CD4-positive, alpha-beta T cell treated with Interleukin-4 for 1 hour (primary cell): ENCODE data around the gene NFIB.

Experiments used
- DNase-seq, 2 donors: peaks; one replicate each; pipeline ENCODE4 v3.0.0-alpha.2; 2020 to 2022

NFIB gene

DNA sequence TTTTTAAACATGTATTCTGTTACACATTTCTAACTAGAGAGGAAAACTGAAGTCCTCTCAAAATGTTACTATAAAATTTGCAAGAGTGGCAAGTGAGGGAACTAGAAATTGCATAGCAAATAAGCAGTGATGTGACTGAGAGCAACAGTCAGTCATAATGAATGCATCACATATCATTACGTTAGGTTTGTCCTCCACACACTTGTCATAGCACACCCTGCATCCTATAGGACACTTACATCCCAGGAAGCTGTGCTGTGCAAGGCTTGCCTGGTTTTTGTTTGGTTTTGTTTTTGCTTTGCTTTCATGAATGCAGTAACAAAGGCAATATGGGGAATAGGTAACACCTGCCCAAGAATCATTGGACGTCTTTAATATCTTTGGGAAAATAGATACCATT lies 10.8 kb downstream of the NFIB start:
- DNase-seq, result no peak

DNA sequence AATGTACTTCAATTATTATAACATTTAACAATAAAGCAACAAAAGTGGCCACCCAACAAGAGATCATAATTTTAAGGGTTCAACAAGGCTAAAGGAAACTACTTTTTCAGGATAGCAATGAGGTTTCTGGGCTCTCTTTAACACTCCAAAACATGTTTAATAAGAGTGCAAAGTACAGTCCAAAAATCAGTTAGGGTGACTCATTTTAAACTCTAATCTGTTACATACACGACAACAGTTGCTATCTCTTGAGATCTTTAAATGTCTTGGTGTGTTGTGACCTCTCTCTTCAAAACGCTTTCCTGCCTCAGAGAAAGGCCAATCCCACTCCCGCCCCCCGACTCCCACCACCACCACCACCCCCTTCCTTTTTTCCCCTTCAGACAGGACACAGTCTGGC lies 11.5 kb downstream of the NFIB start:
- no peak for DNase-seq

DNA sequence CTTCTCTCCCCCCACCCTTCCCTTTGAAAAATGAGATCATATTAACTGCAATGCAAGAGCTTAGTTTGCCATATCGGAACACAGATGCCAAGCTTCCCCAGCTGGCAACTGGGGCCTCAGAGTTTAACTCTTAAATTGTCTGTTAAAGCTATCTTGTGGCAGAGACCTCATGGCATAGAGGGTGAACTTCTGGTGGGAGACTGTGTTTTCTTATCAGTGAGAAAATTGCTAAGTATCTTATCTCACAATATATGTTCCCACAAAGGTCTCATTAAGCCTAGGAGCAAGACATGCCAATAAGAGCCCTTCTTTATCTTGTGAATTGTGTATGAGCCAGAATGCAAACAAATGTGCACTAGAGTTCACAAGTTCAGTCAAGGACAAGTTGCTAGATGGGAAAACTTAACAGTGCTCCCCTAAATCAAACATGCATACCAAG lies 12.3 kb downstream of the NFIB start:
- no peak for DNase-seq

DNA sequence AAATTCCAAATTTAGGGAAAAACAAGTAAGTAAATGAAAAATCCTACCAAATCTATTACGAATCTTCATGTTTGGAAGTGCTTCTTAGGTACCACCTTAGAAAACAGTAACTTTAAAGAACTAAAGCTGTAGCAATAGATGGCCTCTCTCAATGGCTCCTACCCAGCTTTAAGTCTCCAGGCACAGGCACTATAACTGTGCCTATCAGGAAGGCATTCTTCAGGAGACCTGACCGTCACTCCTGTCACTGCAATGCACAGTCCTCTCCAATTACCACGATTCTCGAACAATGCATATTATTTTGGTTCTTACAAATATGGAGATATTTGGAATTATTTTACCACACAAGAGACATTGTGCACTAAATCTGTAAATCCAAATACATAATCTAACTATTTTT lies 12.9 kb downstream of the NFIB start:
- no peak for DNase-seq

DNA sequence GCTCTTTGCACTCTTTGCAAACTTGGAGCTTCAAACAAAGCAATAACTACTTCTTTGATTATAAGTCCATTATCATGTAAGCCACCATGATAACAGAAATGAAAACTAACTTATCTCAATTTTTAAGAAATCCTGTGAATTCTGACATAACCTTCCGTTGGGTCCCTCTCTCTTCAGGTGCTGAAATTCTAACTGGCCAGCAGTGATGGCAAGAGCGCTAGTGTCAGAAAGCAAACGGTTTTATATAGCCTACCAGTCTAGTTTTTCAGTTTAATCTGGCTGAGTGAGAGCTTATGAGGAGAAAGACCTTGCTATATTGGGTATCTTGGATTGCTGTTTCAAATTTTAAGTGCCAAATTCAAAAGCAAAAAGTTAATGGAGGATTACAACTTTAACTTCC lies 13.4 kb downstream of the NFIB start:
- DNase-seq, result no peak

GRCh38 chr9:14300040-14300439 lies 13.9 kb downstream of the NFIB start:
- DNase-seq, result no peak

DNA sequence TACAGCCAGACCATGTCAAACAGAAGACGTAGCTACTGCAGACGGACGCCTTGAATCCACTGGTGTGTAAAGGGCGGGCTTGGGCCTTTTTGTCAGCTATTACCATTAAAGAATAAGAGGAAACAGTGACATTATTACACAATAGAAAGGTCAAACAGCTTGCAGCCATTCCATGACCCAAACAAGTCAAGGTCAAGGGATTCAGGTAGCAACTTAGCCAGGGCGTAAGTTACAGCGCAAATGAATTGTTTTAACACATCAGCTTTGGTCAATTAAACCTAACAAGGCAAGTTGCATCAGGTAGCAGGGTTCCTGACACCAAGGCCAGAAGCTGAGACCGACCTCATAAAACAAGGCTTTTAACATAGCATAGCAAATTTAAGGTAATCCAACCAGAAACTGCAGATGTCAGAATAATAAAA lies 15.3 kb downstream of the NFIB start:
- DNase-seq, result no peak

DNA sequence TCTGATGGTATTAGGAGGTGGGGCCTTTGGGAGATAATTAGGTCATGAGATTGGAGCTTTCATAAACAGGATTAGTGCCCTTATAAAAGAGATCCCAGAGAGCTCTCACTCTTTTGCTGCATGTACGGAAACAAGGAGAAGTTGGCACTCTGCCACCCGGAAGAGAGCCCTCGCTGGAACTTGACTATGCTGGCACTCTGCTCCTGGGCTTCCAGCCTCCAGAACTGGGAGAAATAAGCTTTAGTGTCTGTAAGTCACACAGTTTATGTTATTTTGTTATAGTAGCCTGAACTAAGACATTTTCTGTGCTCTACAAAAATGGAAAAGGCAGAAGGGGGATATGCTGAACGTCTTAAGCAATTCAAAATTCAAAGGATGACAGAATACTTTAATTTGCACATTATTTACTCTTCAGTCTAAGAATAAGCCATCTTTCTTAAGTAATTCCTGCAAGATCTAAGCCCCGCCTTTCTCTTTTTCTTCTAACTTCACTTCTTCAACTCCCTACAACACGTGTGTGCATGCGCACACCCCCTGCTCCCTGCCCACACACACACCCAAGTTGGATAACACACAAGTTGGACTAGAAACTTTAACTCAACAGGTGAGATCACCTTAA lies 17.3 kb downstream of the NFIB start:
- no peak for DNase-seq

GRCh38 chr9:14294659-14295058 lies 19.3 kb downstream of the NFIB start:
- DNase-seq, result no peak

DNA sequence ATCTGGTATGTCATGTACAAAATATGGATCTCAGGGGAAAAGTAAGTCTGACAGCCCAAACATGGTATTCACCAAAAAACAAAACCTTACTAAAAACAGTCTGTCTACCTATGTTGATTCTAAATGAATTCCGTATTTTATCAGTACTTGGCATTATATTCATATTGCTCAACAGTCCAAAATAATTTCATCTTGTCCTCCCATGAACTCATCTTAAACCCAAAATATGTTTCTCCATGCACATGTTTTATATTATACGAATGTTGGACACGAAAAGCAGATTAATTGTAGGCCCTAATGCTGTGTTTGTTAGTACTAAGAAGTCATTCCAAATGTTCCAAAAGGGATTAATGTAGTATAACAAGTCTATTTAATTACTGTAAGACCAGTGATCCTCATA lies 20.1 kb downstream of the NFIB start:
- no peak for DNase-seq

- DNase-seq, result no peak
Measured at GRCh38 chr9:14292181-14292739, 21.7 kb downstream of the NFIB start.

DNA sequence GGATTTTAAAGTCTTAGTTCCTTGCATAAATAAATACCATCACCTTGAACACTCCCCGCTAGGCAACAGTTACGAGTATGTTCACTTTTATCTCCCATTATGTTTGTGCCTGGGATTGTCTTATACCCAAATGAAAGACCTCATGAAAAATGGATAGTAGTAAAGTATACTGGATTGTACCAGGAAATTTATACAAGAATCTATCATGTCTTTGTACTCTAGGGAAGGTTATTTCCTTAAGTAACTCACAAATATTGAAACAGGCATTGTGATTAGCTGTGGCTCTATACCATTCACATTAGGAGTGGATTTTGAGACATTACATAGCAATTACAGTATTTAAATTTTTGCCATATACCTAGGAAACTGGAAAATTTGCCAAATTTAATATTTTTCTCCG lies 24.0 kb downstream of the NFIB start:
- no peak for DNase-seq

- no peak for DNase-seq
Measured at GRCh38 chr9:14288433-14288832, 25.5 kb downstream of the NFIB start.

DNA sequence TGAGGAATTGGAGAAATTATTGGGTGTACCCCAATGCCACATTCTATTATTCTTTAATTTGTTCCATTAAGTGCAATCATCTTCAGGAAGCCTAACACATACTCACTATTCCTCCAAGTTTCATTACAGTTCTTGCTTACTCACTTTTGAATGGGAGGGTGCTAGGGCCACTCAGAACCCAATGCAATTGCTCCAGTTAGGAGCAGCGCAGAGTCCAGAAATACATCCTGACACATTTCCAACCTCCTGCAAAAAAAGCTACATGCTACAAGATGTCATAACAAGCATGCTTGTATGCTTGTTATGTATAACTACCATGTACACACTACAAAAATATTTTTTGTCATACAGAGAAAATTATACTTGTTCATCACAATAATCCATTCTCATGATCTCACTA lies 27.8 kb downstream of the NFIB start:
- no peak for DNase-seq

DNA sequence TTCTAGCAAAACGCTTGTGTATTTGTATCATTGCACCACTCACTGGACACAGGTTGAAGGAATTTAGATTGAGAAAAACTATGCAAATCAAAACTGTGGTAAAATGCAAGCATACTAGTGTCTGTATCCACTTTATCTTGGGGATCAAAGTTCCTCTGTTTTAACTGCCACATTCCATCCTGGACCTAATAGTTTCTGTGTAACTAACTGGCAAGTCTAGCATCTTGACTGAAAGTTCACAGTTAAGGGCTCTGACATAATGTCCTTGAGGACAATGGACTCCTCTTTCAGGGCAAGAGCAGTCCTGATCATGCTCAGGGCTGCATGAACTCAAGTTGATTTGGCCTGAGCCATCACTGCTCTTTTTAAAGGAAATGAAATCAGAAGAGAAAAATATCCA lies 30.7 kb downstream of the NFIB start:
- no peak for DNase-seq

DNA sequence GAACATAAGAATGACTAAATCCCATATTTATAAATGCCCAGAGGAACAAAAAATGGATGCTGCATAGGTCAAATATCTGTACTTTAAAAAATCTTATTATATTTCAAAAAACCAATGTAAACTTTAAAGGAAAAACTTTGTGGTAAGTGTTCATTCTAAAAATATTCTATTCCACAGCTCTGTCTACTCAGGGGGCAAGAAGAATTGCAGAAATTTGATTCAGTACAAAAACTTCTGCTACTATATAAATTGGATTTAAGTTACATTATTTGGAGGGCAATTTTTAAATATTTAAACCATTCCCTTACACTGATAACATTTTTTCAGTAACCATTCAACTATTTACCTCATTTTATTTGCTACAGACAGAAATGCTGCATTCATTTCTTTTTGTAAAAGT lies 32.1 kb downstream of the NFIB start:
- DNase-seq, result no peak

DNA sequence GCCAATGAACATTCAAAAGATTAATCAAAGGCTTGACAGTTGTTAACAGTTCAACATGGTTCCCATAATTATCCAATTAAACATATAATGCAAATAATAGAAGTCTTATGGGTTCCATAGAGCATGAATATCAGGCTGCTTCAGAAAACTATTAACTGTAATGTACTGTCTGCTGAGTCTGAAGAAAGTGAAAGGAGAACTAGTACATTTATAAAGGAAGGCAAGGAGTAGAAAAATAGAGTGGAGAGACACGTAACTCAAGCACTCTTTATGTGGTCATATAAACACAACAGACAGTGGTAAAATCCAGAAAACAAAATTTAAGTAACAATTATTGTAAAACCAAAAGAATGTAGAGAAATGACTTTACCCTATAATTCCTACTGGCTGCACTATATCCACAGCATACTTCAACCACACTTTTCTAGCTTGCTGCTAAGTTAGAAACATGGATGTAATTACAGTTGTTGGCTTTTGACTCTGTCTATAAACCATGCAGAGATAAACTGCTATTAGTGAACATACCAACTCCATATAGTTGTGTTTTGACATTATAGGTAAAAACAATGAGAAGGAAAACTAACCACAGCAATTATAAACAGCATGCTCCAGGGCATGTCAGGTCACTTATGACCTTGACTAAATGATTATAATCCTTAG lies 32.7 kb downstream of the NFIB start:
- DNase-seq, result no peak

- no peak for DNase-seq
Measured at GRCh38 chr9:14279671-14280070, 34.3 kb downstream of the NFIB start.

GRCh38 chr9:14278291-14278721 lies 35.6 kb downstream of the NFIB start:
- DNase-seq, result no peak

DNA sequence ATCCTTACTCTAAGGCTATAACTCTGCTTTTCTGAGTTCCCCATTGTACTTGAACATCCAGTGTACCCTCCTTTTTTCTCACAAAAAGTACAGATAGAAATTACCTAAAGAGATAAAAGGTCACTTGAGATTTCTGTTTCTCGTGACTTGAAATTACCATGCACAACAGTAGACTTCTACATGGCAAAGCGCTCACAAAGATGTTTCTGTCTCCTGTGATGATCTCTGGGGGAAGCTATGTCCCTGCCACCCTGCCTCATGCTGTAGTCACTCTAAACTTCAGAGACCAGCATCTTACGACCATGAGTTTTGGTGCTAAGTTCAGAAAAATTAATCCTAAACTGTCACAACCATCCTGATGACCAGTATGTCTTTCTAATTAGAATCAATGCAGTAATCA lies 36.2 kb downstream of the NFIB start:
- no peak for DNase-seq

GRCh38 chr9:14277244-14277643 lies 36.7 kb downstream of the NFIB start:
- DNase-seq, result no peak

DNA sequence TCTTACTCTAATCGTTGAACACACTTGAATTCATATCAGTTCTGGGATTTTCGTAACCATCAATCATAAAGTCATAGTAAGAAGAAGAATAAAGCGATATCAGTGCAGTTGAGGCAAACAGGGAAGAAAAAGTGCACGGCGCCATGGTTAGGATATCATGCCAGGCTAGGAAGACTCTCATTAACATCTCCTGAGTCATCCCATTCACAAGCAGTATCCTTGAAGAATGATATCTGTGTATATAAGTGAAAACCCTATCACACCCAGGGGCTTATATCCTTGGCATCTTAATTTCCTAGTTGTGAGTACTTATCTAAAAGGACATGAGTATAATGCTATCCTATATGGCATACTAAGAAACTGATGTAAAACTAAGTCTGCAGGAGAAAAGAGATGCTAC lies 38.6 kb downstream of the NFIB start:
- no peak for DNase-seq

- no peak for DNase-seq
Measured at GRCh38 chr9:14273696-14274121, 40.2 kb downstream of the NFIB start.

- DNase-seq, result no peak
Measured at GRCh38 chr9:14272927-14273528, 40.9 kb downstream of the NFIB start.
